SK-N-SH treated with all-trans-retinoic acid at 6 μM for 48 hours (cell line): ENCODE measurements around the gene PCDH15.

ENCODE experiments used
- ARNTL ChIP-seq: fragments of 450-650 bp; formaldehyde crosslinking; IDR thresholded peaks from 2 replicates; pipeline ENCODE4 v1.5.0; 2020; ENCODE audit warnings: low read depth, mild to moderate bottlenecking, moderate library complexity, borderline replicate concordance
- BACH2 ChIP-seq: fragments of 250-450 bp; sonication (Bioruptor Pico); IDR thresholded peaks from 2 replicates; pipeline ENCODE4 v1.9.0; 2021; ENCODE audit warnings: mild to moderate bottlenecking, borderline replicate concordance
- CREB5 ChIP-seq: fragments of 250-450 bp; sonication (Bioruptor Pico); IDR thresholded peaks from 2 replicates; pipeline ENCODE4 v1.5.1; 2020; ENCODE audit warnings: low read depth, mild to moderate bottlenecking, moderate library complexity
- OSR1 ChIP-seq: fragments of 250-450 bp; sonication (Bioruptor Pico); IDR thresholded peaks from 2 replicates; pipeline ENCODE4 v1.8.0; 2022; ENCODE audit warnings: moderate library complexity, mild to moderate bottlenecking, inconsistent platforms
- PATZ1 ChIP-seq: fragments of 250-450 bp; sonication (Bioruptor Pico); IDR thresholded peaks from 2 replicates; pipeline ENCODE4 v1.8.0; 2020; ENCODE audit warnings: mild to moderate bottlenecking, moderate library complexity, borderline replicate concordance
- ZC3H10 ChIP-seq: fragments of 250-450 bp; sonication (Bioruptor Pico); IDR thresholded peaks from 2 replicates; pipeline ENCODE4 v1.5.1; 2021; ENCODE audit warnings: mild to moderate bottlenecking, moderate library complexity
- ZFP30 ChIP-seq: fragments of 450-650 bp; formaldehyde crosslinking; IDR thresholded peaks from 2 replicates; pipeline ENCODE4 v1.5.0; 2022; ENCODE audit warnings: mild to moderate bottlenecking, moderate library complexity
- ZNF70 ChIP-seq: fragments of 450-650 bp; formaldehyde crosslinking; IDR thresholded peaks from 2 replicates; pipeline ENCODE4 v1.5.0; 2020; ENCODE audit warnings: mild to moderate bottlenecking, moderate library complexity
- ZNF8 ChIP-seq: fragments of 450-650 bp; formaldehyde crosslinking; IDR thresholded peaks from 2 replicates; pipeline ENCODE4 v1.5.0; 2020; ENCODE audit warnings: mild to moderate bottlenecking, moderate library complexity

- TF ChIP-seq OSR1 (no peak), ZFP30 (no peak), PATZ1 (no peak), ARNTL (CRISPR knock-in tag) (no peak), ZNF8 (CRISPR knock-in tag) (no peak), CREB5 (CRISPR knock-in tag) (no peak), BACH2 (CRISPR knock-in tag) (no peak), ZC3H10 (CRISPR knock-in tag) (no peak), ZNF70 (no peak)
These were observed 98.2 kb downstream of the PCDH15 start for GRCh38 chr10:54702583-54703485.
